Left renal pelvis (tissue), 4 donors: ENCODE results near the gene LRRK1. TPM values are rescaled to one million over a fixed set of nuclear protein-coding genes. Genes with fewer than 3 reads are reported as not detected.

ENCODE experiments used
- polyA plus RNA-seq, 4 donors: library from polyadenylated mRNA; unstranded; fragments of 120-200 nt; gene quantifications; one replicate each; pipeline ENCODE4 v1.2.1, GENCODE V29; 2013; ENCODE audit not compliant: insufficient read length in 4 of 4

Gene LRRK1
- polyA plus RNA-seq, 4 donors: 2.3 to 6.6 (median 4.0) TPM

Other genes starting within 250 kb of the LRRK1 start
- 10 to 100 TPM in 1 of 4 donors, 1 to 10 TPM in 3; 5.6 to 43.3 (median 6.6) TPM for gene ALDH1A3, start 39.5 kb upstream of the LRRK1 start, polyA plus RNA-seq